ENCODE measurements around the gene AGRP. TPM values are rescaled to one million over a fixed set of nuclear protein-coding genes. Genes with fewer than 3 reads are reported as not detected.
A peak's percentile ranks its signal among the peaks of the same experiment; 100 is the strongest.

Gene AGRP
- total and polyA plus RNA-seq, 4 donors: 0.18 to 0.50 TPM; not detected in 2

DNA sequence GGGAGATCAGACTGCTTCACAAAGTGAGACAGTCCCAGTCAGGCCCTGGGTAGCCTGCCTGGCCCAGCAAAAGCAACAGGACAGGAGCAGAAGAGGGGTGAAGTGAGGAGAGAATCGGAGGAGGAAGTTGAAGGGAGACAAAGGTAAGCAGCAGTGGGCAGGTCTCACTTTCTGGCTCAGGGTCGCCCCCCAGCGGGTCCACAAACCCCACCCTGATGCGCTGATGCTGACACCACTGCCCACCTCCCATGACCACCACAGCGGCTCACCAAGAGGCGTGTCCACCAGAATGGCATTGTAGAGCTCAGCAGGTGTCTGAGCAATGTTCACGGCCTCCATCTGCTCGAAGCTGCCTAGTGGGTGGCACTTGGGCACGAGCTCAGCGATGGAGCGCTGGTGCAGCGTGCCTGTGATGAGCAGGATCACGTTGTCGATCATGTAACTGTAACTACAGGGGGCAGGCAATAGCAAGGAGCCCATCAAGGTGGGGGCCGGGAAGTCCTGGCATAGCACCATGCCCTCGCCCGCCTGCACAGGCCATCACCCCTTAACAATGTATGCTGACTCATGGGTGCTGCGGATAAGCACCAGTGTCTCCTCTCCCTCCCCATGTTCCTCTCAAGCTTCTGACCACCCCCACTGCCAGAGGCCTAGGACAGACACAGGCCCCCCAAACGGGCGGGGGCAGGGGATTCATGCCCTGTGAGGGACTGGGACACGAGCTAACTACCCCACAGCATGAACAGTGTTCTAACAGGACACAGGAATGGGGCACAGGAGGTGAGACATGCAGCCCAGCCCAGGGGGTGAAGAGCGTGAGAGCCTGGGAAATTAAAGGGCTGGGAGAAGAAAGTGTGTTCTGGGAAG is 38.9 kb downstream of the AGRP start:
- Histone ChIP-seq H3K9ac (ENCODE audit: low read depth in 1 of 2, low read length in 2 of 2) (no peak overlapping the region), H3K36me3 (ENCODE audit: control insufficient read depth in 4 of 4, insufficient read depth in 3 of 4, low read depth in 1 of 4, low read length in 3 of 4) (peaks cover 0 to 2% (median 1%) of the 10 kb centered on the region in 4 donors), H3K4me1 (ENCODE audit: control insufficient read depth in 4 of 4, insufficient read depth in 4 of 4, low read length in 3 of 4) (peaks cover 52 to 86% (median 80%) of the 10 kb centered on the region in 4 donors), H3K4me3 (ENCODE audit: low read depth in 1 of 3, low read length in 3 of 3) (no peak overlapping the region), H3K27ac (ENCODE audit: low read depth in 1 of 2, low read length in 2 of 2) (peak overlapping the region in 1 of 2 donors; percentile 20), H3K9me3 (ENCODE audit: control insufficient read depth in 4 of 4, low read length in 3 of 4) (no peaks in the 10 kb centered on the region), H3K27me3 (ENCODE audit: control insufficient read depth in 4 of 4, insufficient read depth in 4 of 4, low read length in 3 of 4) (no peaks in the 10 kb centered on the region)
- TF ChIP-seq, protein P1, sequence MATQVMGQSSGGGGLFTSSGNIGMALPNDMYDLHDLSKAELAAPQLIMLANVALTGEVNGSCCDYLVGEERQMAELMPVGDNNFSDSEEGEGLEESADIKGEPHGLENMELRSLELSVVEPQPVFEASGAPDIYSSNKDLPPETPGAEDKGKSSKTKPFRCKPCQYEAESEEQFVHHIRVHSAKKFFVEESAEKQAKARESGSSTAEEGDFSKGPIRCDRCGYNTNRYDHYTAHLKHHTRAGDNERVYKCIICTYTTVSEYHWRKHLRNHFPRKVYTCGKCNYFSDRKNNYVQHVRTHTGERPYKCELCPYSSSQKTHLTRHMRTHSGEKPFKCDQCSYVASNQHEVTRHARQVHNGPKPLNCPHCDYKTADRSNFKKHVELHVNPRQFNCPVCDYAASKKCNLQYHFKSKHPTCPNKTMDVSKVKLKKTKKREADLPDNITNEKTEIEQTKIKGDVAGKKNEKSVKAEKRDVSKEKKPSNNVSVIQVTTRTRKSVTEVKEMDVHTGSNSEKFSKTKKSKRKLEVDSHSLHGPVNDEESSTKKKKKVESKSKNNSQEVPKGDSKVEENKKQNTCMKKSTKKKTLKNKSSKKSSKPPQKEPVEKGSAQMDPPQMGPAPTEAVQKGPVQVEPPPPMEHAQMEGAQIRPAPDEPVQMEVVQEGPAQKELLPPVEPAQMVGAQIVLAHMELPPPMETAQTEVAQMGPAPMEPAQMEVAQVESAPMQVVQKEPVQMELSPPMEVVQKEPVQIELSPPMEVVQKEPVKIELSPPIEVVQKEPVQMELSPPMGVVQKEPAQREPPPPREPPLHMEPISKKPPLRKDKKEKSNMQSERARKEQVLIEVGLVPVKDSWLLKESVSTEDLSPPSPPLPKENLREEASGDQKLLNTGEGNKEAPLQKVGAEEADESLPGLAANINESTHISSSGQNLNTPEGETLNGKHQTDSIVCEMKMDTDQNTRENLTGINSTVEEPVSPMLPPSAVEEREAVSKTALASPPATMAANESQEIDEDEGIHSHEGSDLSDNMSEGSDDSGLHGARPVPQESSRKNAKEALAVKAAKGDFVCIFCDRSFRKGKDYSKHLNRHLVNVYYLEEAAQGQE (IDR thresholded peaks at IDR 0.05): no peak
- TF ChIP-seq, protein P2, sequence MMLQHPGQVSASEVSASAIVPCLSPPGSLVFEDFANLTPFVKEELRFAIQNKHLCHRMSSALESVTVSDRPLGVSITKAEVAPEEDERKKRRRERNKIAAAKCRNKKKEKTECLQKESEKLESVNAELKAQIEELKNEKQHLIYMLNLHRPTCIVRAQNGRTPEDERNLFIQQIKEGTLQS (IDR thresholded peaks at IDR 0.05): no peak
- TF ChIP-seq TAF1 (conservative IDR thresholded peaks at IDR 0.05): no peak
- TF ChIP-seq SP1 (IDR thresholded peaks at IDR 0.05): no peak
- 85% methylated on average over 22 of the region's 22 CpGs for WGBS
- no peak for DNase-seq (ENCODE audit: low spot score)

DNA sequence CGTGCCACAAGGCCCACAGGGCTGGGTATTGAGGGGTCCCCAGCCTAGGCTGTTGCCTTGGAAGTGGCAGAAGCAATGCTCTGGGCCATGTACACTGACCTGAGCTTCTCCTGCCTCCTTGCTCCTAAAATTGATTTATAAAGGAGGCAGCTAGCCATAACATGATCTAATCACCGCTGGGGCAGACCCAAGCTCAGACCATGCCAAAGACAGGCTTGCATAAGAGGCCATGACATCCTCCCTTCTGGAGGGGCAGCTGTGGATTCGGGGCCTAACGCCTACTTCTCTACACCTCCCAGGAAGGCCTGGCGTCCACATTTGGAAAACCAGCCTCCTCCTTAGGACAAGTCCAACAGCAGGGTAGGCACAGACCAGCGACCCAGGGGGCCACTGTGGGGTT is 40.1 kb downstream of the AGRP start:
- Histone ChIP-seq H3K27ac (ENCODE audit: low read depth in 1 of 2, low read length in 2 of 2) (peak overlapping the region in 1 of 2 donors; percentile 20), H3K9me3 (ENCODE audit: control insufficient read depth in 4 of 4, low read length in 3 of 4) (no peaks in the 10 kb centered on the region), H3K4me1 (ENCODE audit: control insufficient read depth in 4 of 4, insufficient read depth in 4 of 4, low read length in 3 of 4) (peaks cover 45 to 75% (median 69%) of the 10 kb centered on the region in 4 donors), H3K27me3 (ENCODE audit: control insufficient read depth in 4 of 4, insufficient read depth in 4 of 4, low read length in 3 of 4) (no peaks in the 10 kb centered on the region), H3K9ac (ENCODE audit: low read depth in 1 of 2, low read length in 2 of 2) (peak overlapping the region in 1 of 2 donors; percentile 17), H3K4me3 (ENCODE audit: low read depth in 1 of 3, low read length in 3 of 3) (no peak overlapping the region), H3K36me3 (ENCODE audit: control insufficient read depth in 4 of 4, insufficient read depth in 3 of 4, low read depth in 1 of 4, low read length in 3 of 4) (peaks cover 0 to 12% (median 6%) of the 10 kb centered on the region in 4 donors)
- DNase-seq (ENCODE audit: low spot score): no peak
- WGBS: 49% methylated on average over 6 of the region's 6 CpGs
- TF ChIP-seq, protein P2 (IDR thresholded peaks at IDR 0.05): peak; percentile 42
- TF ChIP-seq JUND (IDR thresholded peaks at IDR 0.05): peak; percentile 58 to 59
- no peak for TF ChIP-seq TAF1 (conservative IDR thresholded peaks at IDR 0.05)
- TF ChIP-seq HNF4A (conservative IDR thresholded peaks at IDR 0.05): peak; percentile 36 to 58
- TF ChIP-seq, protein P3, sequence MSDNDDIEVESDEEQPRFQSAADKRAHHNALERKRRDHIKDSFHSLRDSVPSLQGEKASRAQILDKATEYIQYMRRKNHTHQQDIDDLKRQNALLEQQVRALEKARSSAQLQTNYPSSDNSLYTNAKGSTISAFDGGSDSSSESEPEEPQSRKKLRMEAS (IDR thresholded peaks at IDR 0.05): no peak
- no peak for TF ChIP-seq FOXA2 (IDR thresholded peaks at IDR 0.05)
- TF ChIP-seq EGR1 (IDR thresholded peaks at IDR 0.05; ENCODE audit: low read depth in 2 of 2): no peak
- TF ChIP-seq SP1 (IDR thresholded peaks at IDR 0.05): peak; percentile 46
- TF ChIP-seq RXRA (IDR thresholded peaks at IDR 0.05): peak; percentile 22 to 73
- TF ChIP-seq RAD21 (IDR thresholded peaks at IDR 0.05): no peak
- TF ChIP-seq, protein P4, sequence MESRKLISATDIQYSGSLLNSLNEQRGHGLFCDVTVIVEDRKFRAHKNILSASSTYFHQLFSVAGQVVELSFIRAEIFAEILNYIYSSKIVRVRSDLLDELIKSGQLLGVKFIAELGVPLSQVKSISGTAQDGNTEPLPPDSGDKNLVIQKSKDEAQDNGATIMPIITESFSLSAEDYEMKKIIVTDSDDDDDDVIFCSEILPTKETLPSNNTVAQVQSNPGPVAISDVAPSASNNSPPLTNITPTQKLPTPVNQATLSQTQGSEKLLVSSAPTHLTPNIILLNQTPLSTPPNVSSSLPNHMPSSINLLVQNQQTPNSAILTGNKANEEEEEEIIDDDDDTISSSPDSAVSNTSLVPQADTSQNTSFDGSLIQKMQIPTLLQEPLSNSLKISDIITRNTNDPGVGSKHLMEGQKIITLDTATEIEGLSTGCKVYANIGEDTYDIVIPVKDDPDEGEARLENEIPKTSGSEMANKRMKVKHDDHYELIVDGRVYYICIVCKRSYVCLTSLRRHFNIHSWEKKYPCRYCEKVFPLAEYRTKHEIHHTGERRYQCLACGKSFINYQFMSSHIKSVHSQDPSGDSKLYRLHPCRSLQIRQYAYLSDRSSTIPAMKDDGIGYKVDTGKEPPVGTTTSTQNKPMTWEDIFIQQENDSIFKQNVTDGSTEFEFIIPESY (IDR thresholded peaks at IDR 0.05): no peak
- TF ChIP-seq YY1 (IDR thresholded peaks at IDR 0.05): no peak
- TF ChIP-seq GABPA (IDR thresholded peaks at IDR 0.05 in 1 of 2, conservative IDR thresholded peaks at IDR 0.05 in 1 of 2): no peak
- TF ChIP-seq FOXA1 (IDR thresholded peaks at IDR 0.05): no peak
- TF ChIP-seq HNF4G (IDR thresholded peaks at IDR 0.05): no peak
- TF ChIP-seq NR2F2 (IDR thresholded peaks at IDR 0.05): no peak
